Non-pigmented ciliary epithelial cell (primary cell): ENCODE results near the gene TCEA2.
"Not testable (repeated sequence)": the region's sequence is repeated elsewhere in the genome, so short reads cannot be mapped to it uniquely, and the experiment has no call there.

Experiments used
- DNase-seq: peaks from one replicate; pipeline ENCODE4 v3.0.0-alpha.2; 2010; ENCODE audit warnings: low read depth

TCEA2 gene

GRCh38 chr20:64108731-64109681 is 46.0 kb downstream of the TCEA2 start:
- no peak for DNase-seq

GRCh38 chr20:64109831-64110391 is 46.9 kb downstream of the TCEA2 start:
- no peak for DNase-seq

- DNase-seq, result no peak
Observed at GRCh38 chr20:64110411-64111068, 47.5 kb downstream of the TCEA2 start.

- DNase-seq, result no peak
Observed at GRCh38 chr20:64111841-64112641, 49.0 kb downstream of the TCEA2 start.

- DNase-seq, result no peak
Observed at GRCh38 chr20:64112691-64113443, 49.9 kb downstream of the TCEA2 start.

- DNase-seq, result no peak
Observed at GRCh38 chr20:64113444-64113775, 50.4 kb downstream of the TCEA2 start.

GRCh38 chr20:64113796-64114355 is 50.9 kb downstream of the TCEA2 start:
- DNase-seq, result no peak

GRCh38 chr20:64114356-64114971 is 51.5 kb downstream of the TCEA2 start:
- DNase-seq, result no peak

- no peak for DNase-seq
Observed at GRCh38 chr20:64115171-64115911, 52.3 kb downstream of the TCEA2 start.

- no peak for DNase-seq
Observed at GRCh38 chr20:64116016-64116415, 53.0 kb downstream of the TCEA2 start.

- no peak for DNase-seq
Observed at GRCh38 chr20:64116541-64117431, 53.8 kb downstream of the TCEA2 start.

- not testable (repeated sequence) for DNase-seq
Observed at GRCh38 chr20:64117432-64117777, 54.4 kb downstream of the TCEA2 start.

- DNase-seq, result no peak
Observed at GRCh38 chr20:64119301-64119680, 56.3 kb downstream of the TCEA2 start.

- DNase-seq, result no peak
Observed at GRCh38 chr20:64119681-64120341, 56.8 kb downstream of the TCEA2 start.

- DNase-seq, result no peak
Observed at GRCh38 chr20:64121586-64121985, 58.6 kb downstream of the TCEA2 start.
